ENCODE data around the gene U2AF1L4. TPM values are rescaled to one million over a fixed set of nuclear protein-coding genes. Genes with fewer than 3 reads are reported as not detected.

U2AF1L4 gene
- total RNA-seq, 2 experiments from 2014 or later: 16.1 to 35.2 TPM

DNA sequence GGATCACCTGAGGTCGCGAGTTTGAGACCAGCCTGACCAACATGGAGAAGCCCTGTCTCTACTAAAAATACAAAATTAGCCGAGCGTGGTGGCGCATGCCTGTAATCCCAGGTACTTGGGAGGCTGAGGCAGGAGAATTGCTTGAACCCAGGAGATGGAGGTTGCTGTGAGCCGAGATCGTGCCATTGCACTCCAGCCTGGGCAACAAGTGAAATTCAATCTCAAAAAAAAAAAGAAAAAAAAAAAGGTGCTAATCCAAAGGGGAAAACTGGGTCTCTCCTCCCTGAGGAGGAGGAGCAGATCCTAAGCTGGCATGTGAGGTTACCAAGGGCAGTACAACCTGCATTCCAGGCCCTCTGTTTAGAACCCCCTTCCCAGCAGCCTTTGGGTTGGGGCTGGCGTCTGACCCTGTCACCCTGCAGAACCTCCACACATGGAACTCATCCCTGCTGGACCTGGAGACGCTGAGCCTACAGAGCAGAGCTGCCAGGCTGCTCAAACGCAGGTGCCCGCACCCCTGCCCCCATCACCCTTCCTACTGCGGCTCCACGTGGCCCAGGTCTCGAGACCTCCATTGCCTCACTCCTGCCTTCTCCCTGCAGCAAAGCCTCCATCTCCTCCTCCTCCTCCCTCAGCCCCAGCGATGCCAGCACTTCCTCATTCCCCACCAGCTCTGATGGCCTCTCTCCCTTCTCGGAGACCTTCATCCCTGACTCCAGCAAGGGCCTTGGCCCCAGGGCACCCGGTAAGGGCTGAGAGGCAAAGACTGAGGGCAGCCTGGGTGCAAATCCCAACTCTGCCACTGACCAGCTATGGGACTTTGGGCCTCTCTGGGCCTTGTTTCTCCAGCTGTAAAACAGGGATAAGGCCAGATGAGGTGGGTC, 19.5 kb upstream of the U2AF1L4 start:
- Histone ChIP-seq H2AFZ (ENCODE audit: low read length) (no peak overlapping the region), H3K9me2 (ENCODE audit: insufficient read depth, low read length) (no peaks in the 10 kb centered on the region), H3K36me3 (ENCODE audit: insufficient read depth, low read length) (peaks cover 53% of the 10 kb centered on the region), H3K9me3 (ENCODE audit: low read length) (0 out of 2 replicates have a peak, but pooled peaks cover 8% of the 10 kb centered on the region), H3K4me3 (ENCODE audit: low read depth, low read length, poor library complexity, severe bottlenecking) (no peak overlapping the region), H3K4me1 (ENCODE audit: insufficient read depth, low read length, poor library complexity, severe bottlenecking) (peaks cover 3% of the 10 kb centered on the region), H4K20me1 (ENCODE audit: insufficient read depth, low read length) (no peaks in the 10 kb centered on the region), H3K4me2 (ENCODE audit: low read length) (no peak overlapping the region), H3K27ac (ENCODE audit: low read depth, low read length, poor library complexity, severe bottlenecking) (no peak overlapping the region), H3K79me2 (ENCODE audit: insufficient read depth, low read depth, low read length) (peaks cover under 1% of the 10 kb centered on the region; the same call in 1 of the 2 replicates)
- no TSS peak for BruUV-seq (replicated peaks)
- no peak for DNase-seq (ENCODE audit: low spot score)
- POLR2A ChIA-PET: interaction anchor here (0.6 kb wide), 1 partner anchor 79 kb away, joined by 3 read pairs; no protein-coding TSS in a partner anchor
- CTCF ChIA-PET (ENCODE audit: unreplicated experiment): no interaction called here
- TF ChIP-seq EZH2phosphoT487 (IDR thresholded peaks at IDR 0.05; ENCODE audit: borderline replicate concordance, low read depth, low read length): no peak
- no peak for TF ChIP-seq CTCF (conservative IDR thresholded peaks at IDR 0.05; ENCODE audit: low read length)
- intact Hi-C loops (cut with micrococcal nuclease; ENCODE audit: unreplicated experiment): no loop called here

- Histone ChIP-seq H3K9me2 (ENCODE audit: insufficient read depth, low read length) (no peaks in the 10 kb centered on the region), H4K20me1 (ENCODE audit: insufficient read depth, low read length) (no peaks in the 10 kb centered on the region), H3K27ac (ENCODE audit: low read depth, low read length, poor library complexity, severe bottlenecking) (no peak overlapping the region), H3K79me2 (ENCODE audit: insufficient read depth, low read depth, low read length) (peaks cover 13% of the 10 kb centered on the region; the same call in 1 of the 2 replicates), H3K4me3 (ENCODE audit: low read depth, low read length, poor library complexity, severe bottlenecking) (no peak overlapping the region), H3K9me3 (ENCODE audit: low read length) (0 out of 2 replicates have a peak, but pooled peaks cover 8% of the 10 kb centered on the region), H3K4me2 (ENCODE audit: low read length) (no peak overlapping the region), H2AFZ (ENCODE audit: low read length) (no peak overlapping the region), H3K4me1 (ENCODE audit: insufficient read depth, low read length, poor library complexity, severe bottlenecking) (peaks cover 21% of the 10 kb centered on the region), H3K36me3 (ENCODE audit: insufficient read depth, low read length) (peaks cover 42% of the 10 kb centered on the region)
- DNase-seq (ENCODE audit: low spot score): no peak
- BruUV-seq (replicated peaks): no TSS peak
- intact Hi-C loops (cut with micrococcal nuclease; ENCODE audit: unreplicated experiment): no loop called here
- TF ChIP-seq EZH2phosphoT487 (IDR thresholded peaks at IDR 0.05; ENCODE audit: borderline replicate concordance, low read depth, low read length) (no peak), CTCF (conservative IDR thresholded peaks at IDR 0.05; ENCODE audit: low read length) (no peak)
- CTCF ChIA-PET (ENCODE audit: unreplicated experiment): no interaction called here
- POLR2A ChIA-PET: no interaction called here
Observed at GRCh38 chr19:35760711-35761349, 15.6 kb upstream of the U2AF1L4 start.

All from OCI-LY7 (cell line).